GM12892 (cell line): ENCODE measurements around the gene OAT.
"Not testable (repeated sequence)": the region's sequence is repeated elsewhere in the genome, so short reads cannot be mapped to it uniquely, and the experiment has no call there.

ENCODE experiments used
- DNase-seq: peaks from one replicate; pipeline ENCODE4 v3.0.0; 2011; ENCODE audit not compliant: insufficient read length
- FAIRE-seq: peaks from 2 replicates; lab custom pipeline; 2011; peaks lifted over from hg19 to GRCh38; lab: Jason Lieb, UNC
- POLR2A ChIP-seq: IDR thresholded peaks from 2 replicates; pipeline ENCODE4 v1.6.1; 2011; ENCODE audit warnings: low read depth, low read length, control low read depth
- POLR2AphosphoS5 ChIP-seq: IDR thresholded peaks from 2 replicates; pipeline ENCODE4 v1.6.1; 2011; ENCODE audit warnings: low read depth, low read length, control low read depth
- TAF1 ChIP-seq: IDR thresholded peaks from 2 replicates; pipeline ENCODE4 v1.6.1; 2011; ENCODE audit warnings: low read depth, mild to moderate bottlenecking, control low read depth, low read length, borderline replicate concordance

Gene OAT

GRCh38 chr10:124436191-124436638 lies 17.5 kb upstream of the OAT start:
- FAIRE-seq (peak; percentile 53), DNase-seq (no peak)
- no peak for TF ChIP-seq POLR2AphosphoS5
- TF ChIP-seq POLR2A = no peak
- no peak for TF ChIP-seq TAF1

GRCh38 chr10:124435683-124436082 lies 17.0 kb upstream of the OAT start:
- DNase-seq, FAIRE-seq: not testable (repeated sequence)

- FAIRE-seq = no peak
- TF ChIP-seq POLR2AphosphoS5 = no peak
- no peak for TF ChIP-seq TAF1
- TF ChIP-seq POLR2A = no peak
- DNase-seq = no peak
Measured at GRCh38 chr10:124433461-124433860, 14.7 kb upstream of the OAT start.

GRCh38 chr10:124430077-124430476 lies 11.4 kb upstream of the OAT start:
- FAIRE-seq (no peak), DNase-seq (no peak)
- no peak for TF ChIP-seq POLR2AphosphoS5
- no peak for TF ChIP-seq TAF1
- TF ChIP-seq POLR2A = no peak

GRCh38 chr10:124429576-124429975 lies 10.9 kb upstream of the OAT start:
- FAIRE-seq = no peak

GRCh38 chr10:124428207-124428777 lies 9.6 kb upstream of the OAT start:
- FAIRE-seq (no peak), DNase-seq (no peak)
- no peak for TF ChIP-seq POLR2A
- TF ChIP-seq POLR2AphosphoS5 = no peak
- TF ChIP-seq TAF1 = no peak

More at GRCh38 chr10:124429576-124429975, 10.9 kb upstream of the OAT start:
- no peak for DNase-seq
- TF ChIP-seq TAF1 = no peak
- TF ChIP-seq POLR2AphosphoS5 = no peak
- no peak for TF ChIP-seq POLR2A

- no peak for FAIRE-seq
- TF ChIP-seq POLR2A (no peak), POLR2AphosphoS5 (no peak), TAF1 (no peak)
Measured at GRCh38 chr10:124425227-124425962, 6.7 kb upstream of the OAT start.

GRCh38 chr10:124423813-124424212 lies 5.1 kb upstream of the OAT start:
- no peak for FAIRE-seq
- TF ChIP-seq POLR2AphosphoS5 (no peak), TAF1 (no peak), POLR2A (no peak)
- no peak for DNase-seq

More at GRCh38 chr10:124425227-124425962, 6.7 kb upstream of the OAT start:
- no peak for DNase-seq

GRCh38 chr10:124422742-124423141 lies 4.0 kb upstream of the OAT start:
- DNase-seq (no peak), FAIRE-seq (no peak)
- TF ChIP-seq POLR2A (no peak), POLR2AphosphoS5 (no peak), TAF1 (no peak)

- FAIRE-seq (no peak), DNase-seq (no peak)
- no peak for TF ChIP-seq TAF1
- no peak for TF ChIP-seq POLR2A
- no peak for TF ChIP-seq POLR2AphosphoS5
Measured at GRCh38 chr10:124420254-124420653, 1.5 kb upstream of the OAT start.

- no peak for FAIRE-seq
- TF ChIP-seq TAF1 = no peak
- no peak for TF ChIP-seq POLR2A
- no peak for TF ChIP-seq POLR2AphosphoS5
- no peak for DNase-seq
Measured at GRCh38 chr10:124419635-124420034, 912 bp upstream of the OAT start.
